Smooth muscle cell (in vitro differentiated cells): ENCODE results near the gene GRK6. TPM values are rescaled to one million over a fixed set of nuclear protein-coding genes. Genes with fewer than 3 reads are reported as not detected.

Experiments used
- DNase-seq: peaks from one replicate; lab custom pipeline; 2025; ENCODE audit not compliant: unreplicated experiment; lab: John Stamatoyannopoulos, UW
- H2AFZ ChIP-seq: fragments of 200-600 bp; sonication (generic); 2 replicates; pipeline ENCODE4 v1.6.0; 2016; ENCODE audit warnings: antibody characterized with exemption, low read depth, mild to moderate bottlenecking
- H3F3A ChIP-seq: fragments of 200-600 bp; sonication (generic); 2 replicates; pipeline ENCODE4 v1.6.0; 2017; ENCODE audit warnings: antibody characterized with exemption, low read depth
- H3K27ac ChIP-seq: fragments of 200-600 bp; sonication (generic); 2 replicates; pipeline ENCODE4 v1.5.1; 2016; ENCODE audit warnings: low read depth, mild to moderate bottlenecking
- H3K27me3 ChIP-seq: fragments of 200-600 bp; sonication (generic); 2 replicates; pipeline ENCODE4 v1.6.1; 2016; ENCODE audit warnings: low read depth, mild to moderate bottlenecking
- H3K36me3 ChIP-seq: fragments of 200-600 bp; sonication (generic); 2 replicates; pipeline ENCODE4 v1.5.1; 2016; ENCODE audit warnings: low read depth
- H3K4me1 ChIP-seq: fragments of 200-600 bp; sonication (generic); 2 replicates; pipeline ENCODE4 v1.5.1; 2016; ENCODE audit warnings: low read depth
- H3K4me2 ChIP-seq: fragments of 200-600 bp; sonication (generic); 2 replicates; pipeline ENCODE4 v1.6.0; 2016; ENCODE audit warnings: mild to moderate bottlenecking
- H3K4me3 ChIP-seq: fragments of 200-600 bp; sonication (generic); 2 replicates; pipeline ENCODE4 v1.5.1; 2016; ENCODE audit warnings: mild to moderate bottlenecking
- H3K79me2 ChIP-seq: fragments of 200-600 bp; sonication (generic); 2 replicates; pipeline ENCODE4 v1.6.0; 2016; ENCODE audit warnings: low read depth, mild to moderate bottlenecking
- H3K9ac ChIP-seq: fragments of 200-600 bp; sonication (generic); 2 replicates; pipeline ENCODE4 v1.6.0; 2016; ENCODE audit warnings: low read depth
- H3K9me3 ChIP-seq: fragments of 200-600 bp; sonication (generic); replicated peaks from 2 replicates; pipeline ENCODE4 v1.5.1; 2016; ENCODE audit warnings: low read depth
- H4K20me1 ChIP-seq: fragments of 200-600 bp; sonication (generic); 2 replicates; pipeline ENCODE4 v1.6.0; 2016; ENCODE audit warnings: low read depth
- WGBS: methylation state at CpG from one replicate; pipeline ENCODE4 v1.1.7; 2016; ENCODE audit warnings: low lambda C conversion rate; 5-methylcytosine and 5-hydroxymethylcytosine counted together
- polyA plus RNA-seq: library from polyadenylated mRNA; unstranded; fragments of >200 nt; fragmentation: Nextera tagmentation; extraction: Ambion mirVana; gene quantifications from 2 replicates; pipeline ENCODE4 v1.2.1, GENCODE V29; 2016
- total RNA-seq: library from RNA; depleted of rRNA; stranded (reverse); fragments of >200 nt; gene quantifications from 2 replicates; pipeline ENCODE4 v1.2.3, GENCODE V29; 2014
- TF ChIP-seq, protein P1 (sequence below): fragments of 200-600 bp; sonication (generic); IDR thresholded peaks from 2 replicates; pipeline ENCODE4 v1.5.1; 2017; ENCODE audit warnings: borderline replicate concordance, mild to moderate bottlenecking, antibody characterized with exemption; ENCODE audit not compliant: insufficient read depth, poor library complexity, severe bottlenecking

The GRK6 gene
- total and polyA plus RNA-seq, 2 experiments from 2014 or later: 20.8 to 28.5 TPM

DNA sequence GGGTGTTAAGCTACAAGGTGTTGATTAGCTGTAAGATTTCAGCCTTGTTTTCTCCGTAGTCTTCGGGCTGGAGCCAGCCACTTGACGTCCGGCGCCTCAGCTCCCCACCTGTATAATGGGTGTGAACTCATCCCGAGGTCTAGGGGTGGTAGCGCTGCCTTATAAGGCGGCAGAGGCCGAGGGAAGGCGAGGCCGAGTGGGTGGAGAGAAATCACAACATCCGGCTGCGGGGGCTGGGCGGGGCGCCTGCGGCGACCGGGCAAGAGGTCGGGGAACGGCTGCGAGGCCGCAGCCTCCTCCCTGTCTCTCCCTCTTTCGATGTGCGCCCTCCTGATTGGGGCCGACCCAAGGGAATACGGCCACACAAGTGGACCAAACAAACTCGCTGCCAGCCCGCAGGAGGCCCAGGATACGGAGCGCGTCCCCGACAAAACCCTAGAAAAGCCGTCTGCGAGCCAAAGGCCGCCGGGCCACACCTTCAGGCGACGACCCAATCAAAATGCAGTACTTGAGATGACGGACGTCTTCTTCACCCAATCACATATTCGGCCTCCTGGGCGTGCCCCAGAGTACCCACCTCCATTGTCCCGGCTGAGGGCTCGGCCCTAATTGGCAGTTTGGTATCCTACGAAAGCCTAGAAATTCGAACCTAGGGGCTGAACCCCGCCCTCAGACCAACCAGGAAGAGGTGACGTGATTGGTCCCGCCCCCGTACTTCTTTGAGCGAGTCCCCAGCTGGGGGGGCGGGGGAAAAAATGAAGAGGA lies 493 bp upstream of the GRK6 start:
- Histone ChIP-seq H4K20me1 (peaks cover 22% of the 10 kb centered on the region), H3K9me3 (no peaks in the 10 kb centered on the region), H3K36me3 (no peaks in the 10 kb centered on the region), H3K27ac (peak overlapping the region; percentile 94), H3F3A (no peaks in the 10 kb centered on the region), H3K79me2 (peaks cover 15% of the 10 kb centered on the region), H2AFZ (peak overlapping the region; percentile 73), H3K4me1 (peaks cover 11% of the 10 kb centered on the region), H3K9ac (peak overlapping the region; percentile 81), H3K4me2 (peak overlapping the region; percentile 87), H3K4me3 (peak overlapping the region; percentile 66), H3K27me3 (no peaks in the 10 kb centered on the region)
- peak; percentile 95 for DNase-seq
- TF ChIP-seq, protein P1, sequence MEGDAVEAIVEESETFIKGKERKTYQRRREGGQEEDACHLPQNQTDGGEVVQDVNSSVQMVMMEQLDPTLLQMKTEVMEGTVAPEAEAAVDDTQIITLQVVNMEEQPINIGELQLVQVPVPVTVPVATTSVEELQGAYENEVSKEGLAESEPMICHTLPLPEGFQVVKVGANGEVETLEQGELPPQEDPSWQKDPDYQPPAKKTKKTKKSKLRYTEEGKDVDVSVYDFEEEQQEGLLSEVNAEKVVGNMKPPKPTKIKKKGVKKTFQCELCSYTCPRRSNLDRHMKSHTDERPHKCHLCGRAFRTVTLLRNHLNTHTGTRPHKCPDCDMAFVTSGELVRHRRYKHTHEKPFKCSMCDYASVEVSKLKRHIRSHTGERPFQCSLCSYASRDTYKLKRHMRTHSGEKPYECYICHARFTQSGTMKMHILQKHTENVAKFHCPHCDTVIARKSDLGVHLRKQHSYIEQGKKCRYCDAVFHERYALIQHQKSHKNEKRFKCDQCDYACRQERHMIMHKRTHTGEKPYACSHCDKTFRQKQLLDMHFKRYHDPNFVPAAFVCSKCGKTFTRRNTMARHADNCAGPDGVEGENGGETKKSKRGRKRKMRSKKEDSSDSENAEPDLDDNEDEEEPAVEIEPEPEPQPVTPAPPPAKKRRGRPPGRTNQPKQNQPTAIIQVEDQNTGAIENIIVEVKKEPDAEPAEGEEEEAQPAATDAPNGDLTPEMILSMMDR: no peak
- under 1% methylated on average over 39 of the region's 52 CpGs for WGBS

DNA sequence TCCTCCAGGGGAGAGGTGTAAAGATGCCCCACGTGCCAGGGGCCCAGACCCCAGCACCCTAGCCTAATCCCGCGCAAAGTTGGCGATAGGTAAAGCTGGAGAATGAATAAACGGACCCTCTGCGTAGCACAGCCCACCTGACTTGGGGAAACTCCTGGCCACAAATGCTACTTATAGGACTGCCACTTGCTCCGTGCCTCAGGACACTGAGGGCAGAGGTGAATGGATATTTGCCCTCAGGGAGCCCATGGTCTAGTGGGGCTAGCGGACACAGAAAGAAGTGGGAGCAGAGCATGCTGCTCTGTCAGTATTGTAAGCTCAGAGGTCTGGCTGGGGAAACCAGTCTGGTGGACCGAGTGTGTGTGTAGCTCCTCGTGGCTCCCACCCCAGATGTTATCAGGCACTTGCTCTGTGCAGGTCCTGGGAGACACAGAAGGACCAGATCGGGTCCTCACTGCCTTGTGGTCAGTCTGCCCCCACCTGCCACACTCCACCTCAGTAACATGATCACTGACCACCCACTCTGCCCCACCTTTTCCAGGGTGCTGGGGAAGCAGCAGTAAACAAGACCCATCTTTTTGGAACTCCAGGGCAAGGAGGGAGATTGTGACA lies 841 bp downstream of the GRK6 start:
- no peak for DNase-seq
- H3K9me3 ChIP-seq: no peaks in the 10 kb centered on the region
- peaks cover 11% of the 10 kb centered on the region for H3K4me1 ChIP-seq
- TF ChIP-seq, protein P1: no peak
- WGBS: 15% methylated on average over 11 of the region's 11 CpGs
- H4K20me1 ChIP-seq: peaks cover 22% of the 10 kb centered on the region
- H3K36me3 ChIP-seq: no peaks in the 10 kb centered on the region
- H3F3A ChIP-seq: no peaks in the 10 kb centered on the region
- H3K9ac ChIP-seq: peak overlapping the region; percentile 92
- H3K27ac ChIP-seq: peak overlapping the region; percentile 72
- peak overlapping the region; percentile 83 for H3K4me3 ChIP-seq
- H2AFZ ChIP-seq: peak overlapping the region; percentile 65
- H3K27me3 ChIP-seq: no peaks in the 10 kb centered on the region
- H3K4me2 ChIP-seq: peak overlapping the region; percentile 97
- peaks cover 15% of the 10 kb centered on the region for H3K79me2 ChIP-seq

DNA sequence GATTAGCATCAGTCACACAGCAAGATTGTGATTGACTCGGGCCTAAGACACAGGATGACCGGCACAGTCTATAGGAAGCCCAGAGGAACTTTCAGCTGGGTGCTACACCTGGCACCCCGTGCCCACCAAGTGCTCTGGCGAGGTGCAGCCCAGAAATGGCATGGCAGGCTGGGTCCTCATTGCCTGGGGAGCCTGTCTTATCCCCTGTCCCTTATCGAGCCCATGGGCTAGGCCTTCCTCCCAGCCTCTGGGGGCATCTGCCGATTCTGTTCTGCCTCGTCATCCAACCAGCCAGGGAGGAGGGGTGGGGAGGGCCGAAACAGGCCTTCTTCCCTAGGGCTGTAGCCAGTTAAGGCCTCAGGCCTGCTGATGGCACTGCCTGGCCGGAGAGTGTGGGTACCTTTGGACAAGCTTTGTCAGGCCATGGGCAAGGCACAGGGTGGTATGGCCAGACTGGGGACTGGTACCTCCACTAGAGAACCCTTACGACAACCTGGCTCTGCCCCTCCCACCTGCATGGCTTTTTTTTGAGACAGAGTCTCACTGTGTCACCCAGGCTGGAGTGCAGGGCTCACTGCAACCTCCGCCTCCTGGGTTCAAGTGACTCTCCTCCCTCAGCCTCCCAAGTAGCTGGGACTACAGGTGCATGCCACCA lies 1.6 kb downstream of the GRK6 start:
- TF ChIP-seq, protein P1: no peak
- Histone ChIP-seq H3K9me3 (no peaks in the 10 kb centered on the region), H4K20me1 (peaks cover 22% of the 10 kb centered on the region), H3K4me1 (peaks cover 11% of the 10 kb centered on the region), H3K27ac (no peak overlapping the region), H3K27me3 (no peaks in the 10 kb centered on the region), H3K79me2 (peaks cover 15% of the 10 kb centered on the region), H3K4me2 (peak overlapping the region; percentile 97), H2AFZ (no peak overlapping the region), H3K9ac (no peak overlapping the region), H3K4me3 (peak overlapping the region; percentile 83), H3K36me3 (no peaks in the 10 kb centered on the region), H3F3A (no peaks in the 10 kb centered on the region)
- whole genome bisulfite sequencing: 93% methylated on average over 11 of the region's 11 CpGs
- no peak for DNase-seq
